GM23338 (cell line): ENCODE data around the gene SLC6A18. TPM values are rescaled to one million over a fixed set of nuclear protein-coding genes. Genes with fewer than 3 reads are reported as not detected.

Experiments used
- ATAC-seq: fragments of 200-7000 bp; cut with Tn5 transposase; 3 replicates; pipeline ENCODE4 v1.9.1; 2020
- DNase-seq: peaks from one replicate; pipeline ENCODE4 v3.0.0-alpha.2; 2015; ENCODE audit warnings: low spot score
- H2AFZ ChIP-seq: fragments of 200-600 bp; sonication (generic); 2 replicates; pipeline ENCODE4 v1.8.0; 2016; ENCODE audit warnings: antibody characterized with exemption, mild to moderate bottlenecking, moderate library complexity
- H3F3A ChIP-seq: fragments of 200-600 bp; sonication (generic); replicated peaks from 2 replicates; pipeline ENCODE4 v1.8.0; 2017; ENCODE audit warnings: antibody characterized with exemption, mixed run types, low read depth
- H3K27ac ChIP-seq: fragments of 200-600 bp; sonication (generic); 2 replicates; pipeline ENCODE4 v1.6.1; 2016; ENCODE audit warnings: low read depth
- H3K27me3 ChIP-seq: fragments of 200-600 bp; sonication (generic); 2 replicates; pipeline ENCODE4 v1.8.0; 2016; ENCODE audit warnings: mild to moderate bottlenecking, mixed run types, moderate library complexity; ENCODE audit not compliant: insufficient read depth
- H3K36me3 ChIP-seq: fragments of 200-600 bp; sonication (generic); 2 replicates; pipeline ENCODE4 v1.8.0; 2016; ENCODE audit warnings: mild to moderate bottlenecking; ENCODE audit not compliant: insufficient read depth
- H3K4me1 ChIP-seq: fragments of 200-600 bp; sonication (generic); 2 replicates; pipeline ENCODE4 v1.8.0; 2016; ENCODE audit warnings: mild to moderate bottlenecking, moderate library complexity; ENCODE audit not compliant: insufficient read depth
- H3K4me2 ChIP-seq: fragments of 200-600 bp; sonication (generic); 2 replicates; pipeline ENCODE4 v1.7.1; 2017; ENCODE audit warnings: mixed run types
- H3K4me3 ChIP-seq: fragments of 200-600 bp; sonication (generic); 2 replicates; pipeline ENCODE4 v1.6.1; 2016; ENCODE audit warnings: mixed run types
- H3K79me2 ChIP-seq: fragments of 200-600 bp; sonication (generic); replicated peaks from 2 replicates; pipeline ENCODE4 v1.8.0; 2017; ENCODE audit warnings: mild to moderate bottlenecking; ENCODE audit not compliant: insufficient read depth
- H3K9me2 ChIP-seq: fragments of 200-600 bp; sonication (generic); 2 replicates; pipeline ENCODE4 v1.8.0; 2017; ENCODE audit not compliant: insufficient read depth
- H4K20me1 ChIP-seq: fragments of 200-600 bp; sonication (generic); replicated peaks from 2 replicates; pipeline ENCODE4 v1.8.0; 2017; ENCODE audit warnings: mild to moderate bottlenecking; ENCODE audit not compliant: insufficient read depth
- H3K27ac Mint-ChIP-seq: 2 replicates; pipeline ENCODE4 v1.8.0; 2020; ENCODE audit warnings: inconsistent platforms, mild to moderate bottlenecking, moderate library complexity, mixed read lengths
- H3K27me3 Mint-ChIP-seq: 3 replicates; pipeline ENCODE4 v1.8.0; 2022; ENCODE audit warnings: low read depth, mild to moderate bottlenecking, moderate library complexity, mixed read lengths, inconsistent platforms; ENCODE audit not compliant: insufficient read depth, poor library complexity
- H3K36me3 Mint-ChIP-seq: 3 replicates; pipeline ENCODE4 v1.8.0; 2021; ENCODE audit warnings: low read depth, mild to moderate bottlenecking, inconsistent platforms, moderate library complexity, mixed read lengths
- H3K4me1 Mint-ChIP-seq: 3 replicates; pipeline ENCODE4 v1.8.0; 2020; ENCODE audit warnings: mild to moderate bottlenecking, inconsistent platforms, mixed read lengths
- H3K4me3 Mint-ChIP-seq: 3 replicates; pipeline ENCODE4 v1.8.0; 2021; ENCODE audit warnings: moderate library complexity, mild to moderate bottlenecking, inconsistent platforms, mixed read lengths
- H3K9me3 Mint-ChIP-seq: 3 replicates; pipeline ENCODE4 v1.8.0; 2020; ENCODE audit warnings: moderate library complexity, mild to moderate bottlenecking, inconsistent platforms, mixed read lengths
- CREB1 ChIP-seq: fragments of 250-450 bp; sonication (Bioruptor Pico); IDR thresholded peaks from 2 replicates; pipeline ENCODE4 v1.5.0; 2020; ENCODE audit warnings: low read depth, mild to moderate bottlenecking, moderate library complexity
- EZH2 ChIP-seq: fragments of 200-600 bp; sonication (generic); IDR thresholded peaks from one replicate; pipeline ENCODE4 v1.8.0; 2017; ENCODE audit warnings: antibody characterized with exemption, mild to moderate bottlenecking, low read depth; ENCODE audit not compliant: unreplicated experiment
- EZH2phosphoT487 ChIP-seq: fragments of 200-600 bp; sonication (generic); IDR thresholded peaks from one replicate; pipeline ENCODE4 v1.8.1; 2018; ENCODE audit warnings: antibody characterized with exemption; ENCODE audit not compliant: unreplicated experiment
- NANOG ChIP-seq: IDR thresholded peaks from 2 replicates; pipeline ENCODE4 v1.6.1; 2016; ENCODE audit warnings: antibody characterized with exemption, borderline replicate concordance
- POLR2AphosphoS5 ChIP-seq: IDR thresholded peaks from 2 replicates; pipeline ENCODE4 v1.6.1; 2016; ENCODE audit warnings: antibody characterized with exemption, low read depth
- ZNF114 ChIP-seq: fragments of 250-450 bp; sonication (Bioruptor Pico); IDR thresholded peaks from 2 replicates; pipeline ENCODE4 v1.5.0; 2020; ENCODE audit warnings: mild to moderate bottlenecking, moderate library complexity
- ZNF331 ChIP-seq: fragments of 250-450 bp; sonication (Bioruptor Pico); IDR thresholded peaks from 2 replicates; pipeline ENCODE4 v1.5.0; 2020; ENCODE audit warnings: low read depth, mild to moderate bottlenecking, moderate library complexity
- polyA plus RNA-seq: library from polyadenylated mRNA; unstranded; fragments of >200 nt; fragmentation: Nextera tagmentation; extraction: Ambion mirVana; gene quantifications from 2 replicates; pipeline ENCODE4 v1.2.1, GENCODE V29; 2016
- total RNA-seq: library from RNA; depleted of rRNA; stranded (reverse); fragments of >200 nt; shearing (Covaris generic); gene quantifications from 2 replicates; pipeline ENCODE4 v1.2.3, GENCODE V29; 2014
- TF ChIP-seq, protein P1 (sequence below), 2 experiments: fragments of 200-600 bp in 1 of 2; sonication (generic) in 1 of 2; conservative IDR thresholded peaks; 2 replicates each; pipeline versions ENCODE4 v1.5.1 to v1.6.1; 2016 to 2017; ENCODE audit warnings: antibody characterized with exemption in 2 of 2, low read depth in 2 of 2, mild to moderate bottlenecking in 2 of 2, moderate library complexity in 1 of 2
- TF ChIP-seq, protein P2 (sequence below): IDR thresholded peaks from one replicate; pipeline ENCODE4 v1.6.1; 2018; ENCODE audit warnings: antibody characterized with exemption; ENCODE audit not compliant: unreplicated experiment
- TF ChIP-seq, protein P3 (sequence below): IDR thresholded peaks from 2 replicates; pipeline ENCODE4 v1.6.1; 2016; ENCODE audit warnings: antibody characterized with exemption

Gene SLC6A18
- total and polyA plus RNA-seq, 2 experiments from 2014 or later, result not detected

DNA sequence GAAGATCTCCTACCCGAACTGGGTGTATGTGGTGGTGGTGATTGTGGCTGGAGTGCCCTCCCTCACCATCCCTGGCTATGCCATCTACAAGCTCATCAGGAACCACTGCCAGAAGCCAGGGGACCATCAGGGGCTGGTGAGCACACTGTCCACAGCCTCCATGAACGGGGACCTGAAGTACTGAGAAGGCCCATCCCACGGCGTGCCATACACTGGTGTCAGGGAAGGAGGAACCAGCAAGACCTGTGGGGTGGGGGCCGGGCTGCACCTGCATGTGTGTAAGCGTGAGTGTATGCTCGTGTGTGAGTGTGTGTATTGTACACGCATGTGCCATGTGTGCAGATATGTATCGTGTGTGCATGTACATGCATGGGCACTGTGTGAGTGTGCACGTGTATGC lies 3.5 kb upstream of the SLC6A18 start:
- Histone ChIP-seq H3K79me2 (no peaks in the 10 kb centered on the region), H3K36me3 (no peaks in the 10 kb centered on the region), H3K27ac (no peak overlapping the region), H3K4me2 (no peak overlapping the region), H2AFZ (no peak overlapping the region), H3K4me3 (no peak overlapping the region), H4K20me1 (no peaks in the 10 kb centered on the region), H3K4me1 (no peaks in the 10 kb centered on the region), H3K9me2 (peaks cover 4% of the 10 kb centered on the region; the same call in 1 of the 2 replicates), H3K27me3 (no peaks in the 10 kb centered on the region), H3F3A (peaks cover 10% of the 10 kb centered on the region)
- Mint-ChIP-seq H3K27me3 (peaks cover 12% of the 10 kb centered on the region), H3K9me3 (no peaks in the 10 kb centered on the region; the same call in 1 of the 3 replicates), H3K36me3 (no peaks in the 10 kb centered on the region), H3K27ac (no peak overlapping the region), H3K4me1 (peaks cover 7% of the 10 kb centered on the region), H3K4me3 (no peak overlapping the region)
- ATAC-seq (no peak), DNase-seq (no peak)
- TF ChIP-seq NANOG, result no peak
- TF ChIP-seq CREB1 (CRISPR knock-in tag), result no peak
- TF ChIP-seq, protein P1, sequence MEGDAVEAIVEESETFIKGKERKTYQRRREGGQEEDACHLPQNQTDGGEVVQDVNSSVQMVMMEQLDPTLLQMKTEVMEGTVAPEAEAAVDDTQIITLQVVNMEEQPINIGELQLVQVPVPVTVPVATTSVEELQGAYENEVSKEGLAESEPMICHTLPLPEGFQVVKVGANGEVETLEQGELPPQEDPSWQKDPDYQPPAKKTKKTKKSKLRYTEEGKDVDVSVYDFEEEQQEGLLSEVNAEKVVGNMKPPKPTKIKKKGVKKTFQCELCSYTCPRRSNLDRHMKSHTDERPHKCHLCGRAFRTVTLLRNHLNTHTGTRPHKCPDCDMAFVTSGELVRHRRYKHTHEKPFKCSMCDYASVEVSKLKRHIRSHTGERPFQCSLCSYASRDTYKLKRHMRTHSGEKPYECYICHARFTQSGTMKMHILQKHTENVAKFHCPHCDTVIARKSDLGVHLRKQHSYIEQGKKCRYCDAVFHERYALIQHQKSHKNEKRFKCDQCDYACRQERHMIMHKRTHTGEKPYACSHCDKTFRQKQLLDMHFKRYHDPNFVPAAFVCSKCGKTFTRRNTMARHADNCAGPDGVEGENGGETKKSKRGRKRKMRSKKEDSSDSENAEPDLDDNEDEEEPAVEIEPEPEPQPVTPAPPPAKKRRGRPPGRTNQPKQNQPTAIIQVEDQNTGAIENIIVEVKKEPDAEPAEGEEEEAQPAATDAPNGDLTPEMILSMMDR (conservative IDR thresholded peaks at IDR 0.05; ENCODE audit: low read depth in 2 of 2), result no peak
- no peak for TF ChIP-seq ZNF114 (CRISPR knock-in tag)
- TF ChIP-seq ZNF331, result no peak
- no peak for TF ChIP-seq EZH2
- no peak for TF ChIP-seq EZH2phosphoT487
- TF ChIP-seq, protein P2, sequence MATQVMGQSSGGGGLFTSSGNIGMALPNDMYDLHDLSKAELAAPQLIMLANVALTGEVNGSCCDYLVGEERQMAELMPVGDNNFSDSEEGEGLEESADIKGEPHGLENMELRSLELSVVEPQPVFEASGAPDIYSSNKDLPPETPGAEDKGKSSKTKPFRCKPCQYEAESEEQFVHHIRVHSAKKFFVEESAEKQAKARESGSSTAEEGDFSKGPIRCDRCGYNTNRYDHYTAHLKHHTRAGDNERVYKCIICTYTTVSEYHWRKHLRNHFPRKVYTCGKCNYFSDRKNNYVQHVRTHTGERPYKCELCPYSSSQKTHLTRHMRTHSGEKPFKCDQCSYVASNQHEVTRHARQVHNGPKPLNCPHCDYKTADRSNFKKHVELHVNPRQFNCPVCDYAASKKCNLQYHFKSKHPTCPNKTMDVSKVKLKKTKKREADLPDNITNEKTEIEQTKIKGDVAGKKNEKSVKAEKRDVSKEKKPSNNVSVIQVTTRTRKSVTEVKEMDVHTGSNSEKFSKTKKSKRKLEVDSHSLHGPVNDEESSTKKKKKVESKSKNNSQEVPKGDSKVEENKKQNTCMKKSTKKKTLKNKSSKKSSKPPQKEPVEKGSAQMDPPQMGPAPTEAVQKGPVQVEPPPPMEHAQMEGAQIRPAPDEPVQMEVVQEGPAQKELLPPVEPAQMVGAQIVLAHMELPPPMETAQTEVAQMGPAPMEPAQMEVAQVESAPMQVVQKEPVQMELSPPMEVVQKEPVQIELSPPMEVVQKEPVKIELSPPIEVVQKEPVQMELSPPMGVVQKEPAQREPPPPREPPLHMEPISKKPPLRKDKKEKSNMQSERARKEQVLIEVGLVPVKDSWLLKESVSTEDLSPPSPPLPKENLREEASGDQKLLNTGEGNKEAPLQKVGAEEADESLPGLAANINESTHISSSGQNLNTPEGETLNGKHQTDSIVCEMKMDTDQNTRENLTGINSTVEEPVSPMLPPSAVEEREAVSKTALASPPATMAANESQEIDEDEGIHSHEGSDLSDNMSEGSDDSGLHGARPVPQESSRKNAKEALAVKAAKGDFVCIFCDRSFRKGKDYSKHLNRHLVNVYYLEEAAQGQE, result no peak
- TF ChIP-seq, protein P3, sequence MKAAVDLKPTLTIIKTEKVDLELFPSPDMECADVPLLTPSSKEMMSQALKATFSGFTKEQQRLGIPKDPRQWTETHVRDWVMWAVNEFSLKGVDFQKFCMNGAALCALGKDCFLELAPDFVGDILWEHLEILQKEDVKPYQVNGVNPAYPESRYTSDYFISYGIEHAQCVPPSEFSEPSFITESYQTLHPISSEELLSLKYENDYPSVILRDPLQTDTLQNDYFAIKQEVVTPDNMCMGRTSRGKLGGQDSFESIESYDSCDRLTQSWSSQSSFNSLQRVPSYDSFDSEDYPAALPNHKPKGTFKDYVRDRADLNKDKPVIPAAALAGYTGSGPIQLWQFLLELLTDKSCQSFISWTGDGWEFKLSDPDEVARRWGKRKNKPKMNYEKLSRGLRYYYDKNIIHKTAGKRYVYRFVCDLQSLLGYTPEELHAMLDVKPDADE, result no peak

DNA sequence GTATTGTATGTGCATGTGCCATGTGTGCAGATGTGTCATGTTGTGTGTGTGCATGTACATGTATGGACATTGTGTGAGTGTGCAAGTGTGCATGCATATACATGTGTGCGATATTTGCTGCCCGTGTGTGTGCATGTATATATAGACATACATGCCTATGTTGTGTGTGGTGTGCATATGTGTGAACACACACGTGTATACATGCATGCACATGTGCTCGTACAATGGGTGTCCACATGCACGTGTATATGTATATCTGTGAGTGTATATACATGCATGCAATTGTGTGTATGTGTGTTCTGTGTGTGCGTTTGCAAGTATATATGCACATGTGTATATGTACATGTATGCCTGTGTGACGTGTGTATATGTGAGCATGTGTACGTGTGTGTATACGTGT lies 3.0 kb upstream of the SLC6A18 start:
- DNase-seq (no peak), ATAC-seq (no peak)
- no peak overlapping the region for H3K4me2 ChIP-seq
- peaks cover 10% of the 10 kb centered on the region for H3F3A ChIP-seq
- H3K4me3 ChIP-seq, result no peak overlapping the region
- Mint-ChIP-seq H3K9me3 (no peaks in the 10 kb centered on the region; the same call in 1 of the 3 replicates), H3K36me3 (no peaks in the 10 kb centered on the region), H3K27me3 (peaks cover 13% of the 10 kb centered on the region), H3K4me1 (peaks cover 10% of the 10 kb centered on the region), H3K27ac (no peak overlapping the region), H3K4me3 (no peak overlapping the region)
- peaks cover 4% of the 10 kb centered on the region; the same call in 1 of the 2 replicates for H3K9me2 ChIP-seq
- H2AFZ ChIP-seq, result no peak overlapping the region
- no peaks in the 10 kb centered on the region for H3K27me3 ChIP-seq
- no peak overlapping the region for H3K27ac ChIP-seq
- no peaks in the 10 kb centered on the region for H3K4me1 ChIP-seq
- no peaks in the 10 kb centered on the region for H3K79me2 ChIP-seq
- H3K36me3 ChIP-seq, result no peaks in the 10 kb centered on the region
- no peaks in the 10 kb centered on the region for H4K20me1 ChIP-seq
- TF ChIP-seq ZNF114 (CRISPR knock-in tag) (no peak), POLR2AphosphoS5 (no peak)
